Kidney (tissue), 14 donors: ENCODE data around the gene SORCS3. TPM values are rescaled to one million over a fixed set of nuclear protein-coding genes. Genes with fewer than 3 reads are reported as not detected.

ENCODE experiments used
- DNase-seq, 5 donors: peaks; one replicate each; pipeline ENCODE4 v3.0.0-alpha.2; 2013 to 2020
- FAIRE-seq: peaks from 2 replicates; lab custom pipeline; 2012; peaks lifted over from hg19 to GRCh38; lab: Jason Lieb, UNC
- H3K27ac ChIP-seq, 2 donors: one replicate each; pipeline ENCODE4 v1.7.0; 2013; ENCODE audit warnings: low read depth in 2 of 2, low read length in 2 of 2, inconsistent platforms in 1 of 2
- H3K27me3 ChIP-seq: one replicate; pipeline ENCODE4 v1.7.1; 2013; ENCODE audit warnings: low read length, inconsistent platforms; ENCODE audit not compliant: control insufficient read depth, insufficient read depth
- H3K36me3 ChIP-seq, 3 donors: one replicate each; pipeline versions ENCODE4 v1.7.0 to v1.7.1; 2013; ENCODE audit warnings: low read length in 3 of 3, control low read depth in 1 of 3, inconsistent platforms in 1 of 3; ENCODE audit not compliant: insufficient read depth in 3 of 3, control insufficient read depth in 2 of 3
- H3K4me1 ChIP-seq, 3 donors: one replicate each; pipeline versions ENCODE4 v1.7.0 to v1.7.1; 2013; ENCODE audit warnings: low read length in 3 of 3, inconsistent platforms in 1 of 3, low read depth in 1 of 3; ENCODE audit not compliant: control insufficient read depth in 2 of 3, insufficient read depth in 2 of 3
- H3K4me3 ChIP-seq, 3 donors: one replicate each; pipeline versions ENCODE4 v1.7.0 to v1.8.1; 2013; ENCODE audit warnings: low read length in 3 of 3, control low read depth in 1 of 3, inconsistent platforms in 1 of 3
- H3K9ac ChIP-seq, 3 donors: one replicate each; pipeline versions ENCODE4 v1.7.0 to v1.7.1; 2013; ENCODE audit warnings: low read length in 3 of 3, control low read depth in 1 of 3, inconsistent platforms in 1 of 3
- H3K9me3 ChIP-seq, 3 donors: one replicate each; pipeline versions ENCODE4 v1.7.0 to v1.7.1; 2013; ENCODE audit warnings: low read length in 3 of 3, control low read depth in 1 of 3, inconsistent platforms in 1 of 3; ENCODE audit not compliant: control insufficient read depth in 2 of 3, insufficient read depth in 1 of 3
- intact Hi-C: fragments of 100-400 bp; cut with DNase I; formaldehyde crosslinking; loops from one replicate; pipeline ENCODE4 v1.11.1; 2022
- polyA plus RNA-seq: library from polyadenylated mRNA; stranded (reverse); fragments of 350-450 nt; fragmentation: Illumina TruSeq; extraction: RNeasy Lipid Tissue Mini Kit (QIAGEN cat#74804); gene quantifications from one replicate; pipeline ENCODE4 v1.2.3, GENCODE V29; 2014; ENCODE audit warnings: low read depth, low replicate concordance; ENCODE audit not compliant: insufficient read depth
- total RNA-seq: library from RNA; stranded (reverse); fragmentation: NEBNext Ultra II Directional; extraction: Animal tissue kit (Norgen Biotek cat#: 25700); gene quantifications from one replicate; pipeline ENCODE4 v1.2.1, GENCODE V29; 2021
- TF ChIP-seq, protein P1 (sequence below): IDR thresholded peaks from 3 replicates; pipeline ENCODE4 v1.5.1; 2012; ENCODE audit warnings: mild to moderate bottlenecking, moderate library complexity, borderline replicate concordance; ENCODE audit not compliant: insufficient read depth; ENCODE audit errors: extremely low read depth
- donor health status: control.
- donor health status: control.
- donor health status: control.
- donor health status: control.
- donor health status: control.
- donor health status: DM: yes; HTN: yes; CAD: no.
- donor health status: Normal renal cell carcinoma (clear cell type).

The SORCS3 gene
- total and polyA plus RNA-seq, 2 donors from 2014 or later: 0.52 to 1.1 TPM

DNA sequence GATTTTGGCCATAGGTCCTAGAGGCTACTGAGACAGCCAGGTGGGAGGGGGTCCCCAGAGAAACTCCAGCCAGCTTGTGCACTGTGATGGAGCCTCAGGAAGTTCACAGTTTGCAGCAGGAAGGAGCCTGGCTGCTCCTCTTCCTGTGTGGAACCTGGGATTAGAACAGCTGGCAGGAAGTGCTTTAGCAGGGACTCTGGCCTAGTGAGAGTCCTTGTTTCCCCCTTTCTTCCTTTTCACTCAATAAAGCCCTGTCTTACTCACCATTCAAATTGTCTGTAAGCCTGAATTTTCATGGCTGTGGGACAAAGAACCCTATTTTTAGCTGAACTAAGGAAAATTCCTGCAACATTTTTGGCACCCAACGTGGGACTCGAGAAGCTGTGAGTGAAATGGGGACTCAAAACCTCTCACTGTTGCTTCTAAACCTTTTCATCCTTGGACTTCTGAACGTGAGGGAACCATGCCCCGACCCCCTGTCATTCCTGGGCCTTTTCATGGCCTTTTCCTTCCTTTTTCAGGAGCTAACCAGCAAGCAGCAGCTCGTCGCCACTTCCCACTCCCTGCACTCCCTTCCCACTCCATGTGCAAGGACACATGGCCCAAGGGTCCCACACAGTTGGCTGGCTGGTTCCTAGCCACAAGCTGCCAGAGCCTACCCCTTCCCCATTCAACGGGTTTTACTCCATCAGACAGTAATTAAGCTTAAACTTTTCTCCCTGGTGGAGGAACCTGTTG lies 32.8 kb upstream of the SORCS3 start:
- no peaks in the 10 kb centered on the region for H3K4me1 ChIP-seq
- no peaks in the 10 kb centered on the region for H3K27me3 ChIP-seq
- H3K9me3 ChIP-seq: peaks cover 0 to 12% (median 3%) of the 10 kb centered on the region in 3 donors
- H3K27ac ChIP-seq: no peak overlapping the region
- H3K4me3 ChIP-seq: no peak overlapping the region
- TF ChIP-seq, protein P1, sequence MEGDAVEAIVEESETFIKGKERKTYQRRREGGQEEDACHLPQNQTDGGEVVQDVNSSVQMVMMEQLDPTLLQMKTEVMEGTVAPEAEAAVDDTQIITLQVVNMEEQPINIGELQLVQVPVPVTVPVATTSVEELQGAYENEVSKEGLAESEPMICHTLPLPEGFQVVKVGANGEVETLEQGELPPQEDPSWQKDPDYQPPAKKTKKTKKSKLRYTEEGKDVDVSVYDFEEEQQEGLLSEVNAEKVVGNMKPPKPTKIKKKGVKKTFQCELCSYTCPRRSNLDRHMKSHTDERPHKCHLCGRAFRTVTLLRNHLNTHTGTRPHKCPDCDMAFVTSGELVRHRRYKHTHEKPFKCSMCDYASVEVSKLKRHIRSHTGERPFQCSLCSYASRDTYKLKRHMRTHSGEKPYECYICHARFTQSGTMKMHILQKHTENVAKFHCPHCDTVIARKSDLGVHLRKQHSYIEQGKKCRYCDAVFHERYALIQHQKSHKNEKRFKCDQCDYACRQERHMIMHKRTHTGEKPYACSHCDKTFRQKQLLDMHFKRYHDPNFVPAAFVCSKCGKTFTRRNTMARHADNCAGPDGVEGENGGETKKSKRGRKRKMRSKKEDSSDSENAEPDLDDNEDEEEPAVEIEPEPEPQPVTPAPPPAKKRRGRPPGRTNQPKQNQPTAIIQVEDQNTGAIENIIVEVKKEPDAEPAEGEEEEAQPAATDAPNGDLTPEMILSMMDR: no peak
- intact Hi-C loops: no loop called here
- no peak for FAIRE-seq
- no peaks in the 10 kb centered on the region for H3K36me3 ChIP-seq
- no peak for DNase-seq
- H3K9ac ChIP-seq: no peak overlapping the region

DNA sequence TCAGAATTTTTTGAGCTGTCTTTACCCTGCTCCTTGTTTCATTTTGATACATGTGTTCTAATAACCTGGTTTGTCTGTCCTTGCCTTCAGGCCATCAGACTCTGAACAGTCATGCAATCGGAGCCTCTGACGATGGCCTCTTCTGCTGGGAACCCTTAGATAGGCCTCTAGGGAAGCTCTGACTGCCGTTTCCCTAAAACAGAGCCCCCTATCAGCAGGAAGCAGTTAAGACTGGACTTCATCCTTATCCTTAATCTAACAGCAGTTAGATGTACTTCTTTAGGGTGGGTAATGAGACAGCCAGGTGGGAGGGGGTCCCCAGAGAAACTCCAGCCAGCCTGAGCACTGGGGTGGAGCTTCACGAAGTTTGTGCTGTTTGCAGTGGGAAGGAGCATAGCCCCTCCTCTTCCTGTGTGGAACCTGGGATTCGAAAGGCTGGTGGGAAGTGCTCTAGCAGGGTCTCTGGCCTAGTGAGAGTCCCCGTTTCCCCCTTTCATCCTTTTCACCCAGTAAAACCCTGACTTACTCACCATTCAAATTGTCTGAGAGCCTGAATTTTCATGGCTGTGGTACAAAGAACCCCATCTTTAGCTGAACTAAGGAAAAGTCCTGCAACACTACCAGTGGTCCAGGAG lies 28.4 kb upstream of the SORCS3 start:
- Histone ChIP-seq H3K36me3 (no peaks in the 10 kb centered on the region), H3K4me1 (no peaks in the 10 kb centered on the region)

DNA sequence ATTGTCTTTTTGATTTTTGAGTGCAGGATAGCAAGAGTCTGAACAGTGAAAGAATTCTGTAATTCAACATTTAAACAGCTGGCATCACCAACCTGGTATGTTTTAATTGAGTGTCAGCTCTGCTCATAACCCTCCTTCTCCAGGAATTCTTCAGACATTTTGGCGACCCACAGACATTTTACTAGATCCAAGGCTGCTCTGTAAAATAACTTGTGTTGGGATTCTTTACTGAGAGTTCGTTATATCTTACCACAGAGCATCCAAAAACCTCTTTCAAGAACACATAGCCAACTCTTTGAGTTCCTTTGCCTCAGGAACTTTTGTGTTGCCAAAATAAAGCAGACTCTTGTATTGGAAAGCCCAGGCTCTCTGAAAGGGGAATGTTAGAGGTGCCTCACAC lies 27.7 kb upstream of the SORCS3 start:
- Histone ChIP-seq H3K4me1 (no peaks in the 10 kb centered on the region), H3K9ac (no peak overlapping the region), H3K4me3 (no peak overlapping the region), H3K36me3 (no peaks in the 10 kb centered on the region), H3K27ac (no peak overlapping the region), H3K27me3 (no peaks in the 10 kb centered on the region), H3K9me3 (peaks cover 0 to 10% (median 0%) of the 10 kb centered on the region in 3 donors)
- FAIRE-seq: no peak
- TF ChIP-seq, protein P1: no peak
- intact Hi-C loops: no loop called here
- DNase-seq: no peak

More for the DNA sequence above, 28.4 kb upstream of the SORCS3 start:
- Histone ChIP-seq H3K9me3 (peaks cover 0 to 12% (median 1%) of the 10 kb centered on the region in 3 donors), H3K27me3 (no peaks in the 10 kb centered on the region), H3K27ac (no peak overlapping the region), H3K9ac (no peak overlapping the region), H3K4me3 (no peak overlapping the region)
- DNase-seq (no peak), FAIRE-seq (no peak)
- intact Hi-C loops: no loop called here
- TF ChIP-seq, protein P1: no peak
